GM12801 (cell line): ENCODE results near the gene AOC2.

Source experiments
- CTCF ChIP-seq: IDR thresholded peaks from one replicate; pipeline ENCODE4 v1.5.1; 2011; ENCODE audit warnings: control low read depth; ENCODE audit not compliant: insufficient read length; ENCODE audit errors: extremely low read depth

Gene AOC2

GRCh38 chr17:42798383-42799380 is 45.7 kb upstream of the AOC2 start, which contains the start of the genes CNTD1 and COA3:
Gene CNTD1, plus strand, starts transcription at chr17:42798861. Its CDS starts 207 bp downstream, at chr17:42799068.
Gene COA3, minus strand, starts transcription at chr17:42798704. Its CDS starts 23 bp downstream, at chr17:42798681.
- TF ChIP-seq CTCF = no peak

GRCh38 chr17:42803074-42803883 is 41.1 kb upstream of the AOC2 start:
- no peak for TF ChIP-seq CTCF

- no peak for TF ChIP-seq CTCF
Measured at GRCh38 chr17:42804918-42805367, 39.4 kb upstream of the AOC2 start.

- no peak for TF ChIP-seq CTCF
Measured at GRCh38 chr17:42806249-42806648, 38.1 kb upstream of the AOC2 start.

- TF ChIP-seq CTCF = no peak
Measured at GRCh38 chr17:42809250-42809649, 35.1 kb upstream of the AOC2 start.

- no peak for TF ChIP-seq CTCF
Measured at GRCh38 chr17:42814633-42815399, 29.6 kb upstream of the AOC2 start.
